Measurements from ENCODE around the gene SRSF3.

Gene SRSF3

GRCh38 chr6:36624461-36625157 lies 30.4 kb downstream of the SRSF3 start:
- DNase-seq = no peak

GRCh38 chr6:36625158-36625919 lies 31.2 kb downstream of the SRSF3 start:
- peak; percentile 20 for DNase-seq

GRCh38 chr6:36626636-36627035 lies 32.5 kb downstream of the SRSF3 start:
- DNase-seq = no peak

GRCh38 chr6:36627141-36627540 lies 33.0 kb downstream of the SRSF3 start:
- DNase-seq = no peak

- peak; percentile 51 for DNase-seq
Measured at GRCh38 chr6:36627801-36628246, 33.7 kb downstream of the SRSF3 start.

GRCh38 chr6:36629784-36630183 lies 35.6 kb downstream of the SRSF3 start:
- DNase-seq = no peak

- no peak for DNase-seq
Measured at GRCh38 chr6:36631326-36632011, 37.3 kb downstream of the SRSF3 start.

- no peak for DNase-seq
Measured at GRCh38 chr6:36633370-36633769, 39.2 kb downstream of the SRSF3 start.

- DNase-seq = peak; percentile 58
Measured at GRCh38 chr6:36633915-36634314, 39.8 kb downstream of the SRSF3 start.

GRCh38 chr6:36634317-36635108 lies 40.4 kb downstream of the SRSF3 start:
- no peak for DNase-seq

GRCh38 chr6:36636283-36636682 lies 42.1 kb downstream of the SRSF3 start:
- DNase-seq = no peak

- no peak for DNase-seq
Measured at GRCh38 chr6:36636687-36637418, 42.7 kb downstream of the SRSF3 start.

GRCh38 chr6:36638579-36638978 lies 44.4 kb downstream of the SRSF3 start:
- DNase-seq = no peak

- no peak for DNase-seq
Measured at GRCh38 chr6:36639171-36639808, 45.1 kb downstream of the SRSF3 start.

GRCh38 chr6:36641543-36641942 lies 47.4 kb downstream of the SRSF3 start:
- no peak for DNase-seq

GRCh38 chr6:36642913-36643817 lies 49.0 kb downstream of the SRSF3 start:
- peak; percentile 73 for DNase-seq

- DNase-seq = no peak
Measured at GRCh38 chr6:36643977-36644376, 49.8 kb downstream of the SRSF3 start.

GRCh38 chr6:36649086-36649485 lies 54.9 kb downstream of the SRSF3 start:
- DNase-seq = no peak

- DNase-seq = no peak
Measured at GRCh38 chr6:36649701-36650484, 55.7 kb downstream of the SRSF3 start.

Data from fibroblast of skin of right quadriceps (primary cell).